Endothelial cell of umbilical vein (primary cell): ENCODE results near the gene DEFB131B. TPM values are rescaled to one million over a fixed set of nuclear protein-coding genes. Genes with fewer than 3 reads are reported as not detected.

ENCODE experiments used
- BruUV-seq: library from RNA; stranded (reverse); fragments of 400-500 nt; replicated peaks from 2 replicates; lab custom pipeline; 2021; lab: Mats Ljungman, UMichigan
- CTCF ChIA-PET: fragments of 300-600, 350-600 bp; sonication (Branson Sonifier 250); formaldehyde crosslinking; loops from one replicate; lab custom pipeline; 2021; ENCODE audit warnings: antibody characterized with exemption, inconsistent platforms; lab: Charles Lee
- POLR2A ChIA-PET: fragments of 300-600, 350-600 bp; sonication (Branson Sonifier 250); formaldehyde crosslinking; loops from one replicate; lab custom pipeline; 2021; ENCODE audit warnings: antibody characterized with exemption, inconsistent platforms; lab: Charles Lee
- DNase-seq: peaks from one replicate; pipeline ENCODE4 v3.0.0-alpha.2; 2011; ENCODE audit warnings: low read depth, low spot score
- FAIRE-seq: peaks from 2 replicates; lab custom pipeline; 2011; peaks lifted over from hg19 to GRCh38; lab: Jason Lieb, UNC
- H2AFZ ChIP-seq: 2 replicates; pipeline ENCODE4 v1.6.0; 2012; ENCODE audit warnings: low read depth, low read length, control low read depth, inconsistent platforms
- H3K27ac ChIP-seq: 2 replicates; pipeline ENCODE4 v1.5.1; 2011; ENCODE audit warnings: low read depth, mild to moderate bottlenecking, control low read depth, low read length, moderate library complexity; ENCODE audit not compliant: insufficient read depth
- H3K27me3 ChIP-seq, 2 experiments: 2 replicates each; pipeline versions ENCODE4 v1.6.0 to v1.6.1; 2011; ENCODE audit warnings: low read length in 2 of 2, mixed read lengths in 1 of 2; ENCODE audit not compliant: control insufficient read depth in 2 of 2, insufficient read depth in 2 of 2
- H3K36me3 ChIP-seq, 2 experiments: 2 replicates in 1 of 2; 3 replicates in 1 of 2; pipeline ENCODE4 v1.5.1; 2011; ENCODE audit warnings: low read length in 2 of 2, mild to moderate bottlenecking in 1 of 2, moderate library complexity in 1 of 2; ENCODE audit not compliant: control insufficient read depth in 2 of 2, insufficient read depth in 2 of 2; ENCODE audit errors: extremely low read depth in 1 of 2
- H3K4me1 ChIP-seq: 3 replicates; pipeline ENCODE4 v1.5.1; 2011; ENCODE audit warnings: mild to moderate bottlenecking, low read length; ENCODE audit not compliant: control insufficient read depth, insufficient read depth; ENCODE audit errors: extremely low read depth
- H3K4me2 ChIP-seq: 2 replicates; pipeline ENCODE4 v1.6.1; 2011; ENCODE audit warnings: low read length, control low read depth, mixed read lengths; ENCODE audit not compliant: insufficient read depth
- H3K4me3 ChIP-seq, 3 experiments: fragments of 200-600 bp in 1 of 3; sonication (generic), shearing (Covaris generic) in 1 of 3; replicated peaks in 1 of 3; 2 replicates each; pipeline ENCODE4 v1.5.1; 2011 to 2016; ENCODE audit warnings: control low read depth in 3 of 3, low read length in 3 of 3, mild to moderate bottlenecking in 2 of 3, inconsistent platforms in 1 of 3, low read depth in 1 of 3, moderate library complexity in 1 of 3; ENCODE audit not compliant: insufficient read depth in 1 of 3
- H3K79me2 ChIP-seq: 2 replicates; pipeline ENCODE4 v1.6.0; 2012; ENCODE audit warnings: low read length, inconsistent platforms; ENCODE audit not compliant: control insufficient read depth, insufficient read depth
- H3K9ac ChIP-seq: replicated peaks from 2 replicates; pipeline ENCODE3; 2011; ENCODE audit warnings: low read length, control low read depth; ENCODE audit not compliant: insufficient read depth; ENCODE audit errors: extremely low read depth
- H3K9me1 ChIP-seq: replicated peaks from 3 replicates; pipeline ENCODE4 v1.6.0; 2011; ENCODE audit warnings: mild to moderate bottlenecking, low read length; ENCODE audit not compliant: control insufficient read depth, insufficient read depth; ENCODE audit errors: extremely low read depth
- H3K9me3 ChIP-seq: replicated peaks from 2 replicates; pipeline ENCODE4 v1.5.1; 2012; ENCODE audit warnings: low read length, inconsistent platforms; ENCODE audit not compliant: control insufficient read depth, insufficient read depth
- H4K20me1 ChIP-seq: replicated peaks from 2 replicates; pipeline ENCODE3; 2011; ENCODE audit warnings: mild to moderate bottlenecking, low read length; ENCODE audit not compliant: control insufficient read depth, insufficient read depth; ENCODE audit errors: extremely low read depth
- EZH2 ChIP-seq: IDR thresholded peaks from 2 replicates; pipeline ENCODE4 v1.6.1; 2012; ENCODE audit warnings: borderline replicate concordance, low read depth, mild to moderate bottlenecking, moderate library complexity, low read length, inconsistent platforms; ENCODE audit not compliant: severe bottlenecking
- FOS ChIP-seq: IDR thresholded peaks from 2 replicates; pipeline ENCODE4 v1.6.1; 2011; ENCODE audit warnings: mild to moderate bottlenecking, low read length, moderate library complexity, borderline replicate concordance; ENCODE audit not compliant: insufficient read depth
- GATA2 ChIP-seq: IDR thresholded peaks from 2 replicates; pipeline ENCODE4 v1.7.0; 2011; ENCODE audit warnings: low read depth, mild to moderate bottlenecking, moderate library complexity, mixed read lengths, low read length; ENCODE audit not compliant: insufficient read length, insufficient read depth
- POLR2A ChIP-seq: IDR thresholded peaks from 2 replicates; pipeline ENCODE4 v1.6.1; 2012; ENCODE audit warnings: low read depth, mild to moderate bottlenecking, control low read depth, low read length
- POLR2AphosphoS5 ChIP-seq: IDR thresholded peaks from 2 replicates; pipeline ENCODE4 v1.6.1; 2012; ENCODE audit warnings: low read depth, mild to moderate bottlenecking, control low read depth, low read length, moderate library complexity; ENCODE audit not compliant: insufficient read depth
- dilution Hi-C: fragments of 300-500 bp; cut with MboI; formaldehyde crosslinking; loops from one replicate; pipeline ENCODE4 v1.15.0; 2019; ENCODE audit warnings: low sequenced_read_pairs; ENCODE audit not compliant: extremely low pct_ligation_motif_present
- intact Hi-C: fragments of 100-400 bp; cut with micrococcal nuclease; formaldehyde crosslinking; loops from one replicate; pipeline ENCODE4 v1.10.0; 2022
- polyA plus RNA-seq, 4 experiments: library from polyadenylated mRNA; depleted of rRNA in 3 of 4; stranded (reverse) in 3 of 4; unstranded in 1 of 4; fragments of >200 nt; gene quantifications; 2 replicates each; pipeline versions ENCODE4 v1.2.1 to v1.2.3, GENCODE V29; 2011 to 2012; ENCODE audit warnings: missing spikeins in 1 of 4
- total RNA-seq: library from RNA; stranded (reverse); gene quantifications from 2 replicates; pipeline ENCODE4 v1.2.3, GENCODE V29; 2021
- TF ChIP-seq, protein P1 (sequence below), 2 donors: IDR thresholded peaks; 1 replicate in 1 of 2; 2 replicates in 1 of 2; pipeline ENCODE4 v1.5.1; 2011; ENCODE audit warnings: low read length in 2 of 2, mild to moderate bottlenecking in 2 of 2, moderate library complexity in 2 of 2, control low read depth in 1 of 2, inconsistent platforms in 1 of 2, low read depth in 1 of 2; ENCODE audit not compliant: insufficient read depth in 1 of 2; ENCODE audit errors: extremely low read depth in 1 of 2

The DEFB131B gene
- total and polyA plus RNA-seq, 2 donors (not counting 3 experiments of a cell fraction or from before 2014, with no cell fraction given), result not detected

DNA sequence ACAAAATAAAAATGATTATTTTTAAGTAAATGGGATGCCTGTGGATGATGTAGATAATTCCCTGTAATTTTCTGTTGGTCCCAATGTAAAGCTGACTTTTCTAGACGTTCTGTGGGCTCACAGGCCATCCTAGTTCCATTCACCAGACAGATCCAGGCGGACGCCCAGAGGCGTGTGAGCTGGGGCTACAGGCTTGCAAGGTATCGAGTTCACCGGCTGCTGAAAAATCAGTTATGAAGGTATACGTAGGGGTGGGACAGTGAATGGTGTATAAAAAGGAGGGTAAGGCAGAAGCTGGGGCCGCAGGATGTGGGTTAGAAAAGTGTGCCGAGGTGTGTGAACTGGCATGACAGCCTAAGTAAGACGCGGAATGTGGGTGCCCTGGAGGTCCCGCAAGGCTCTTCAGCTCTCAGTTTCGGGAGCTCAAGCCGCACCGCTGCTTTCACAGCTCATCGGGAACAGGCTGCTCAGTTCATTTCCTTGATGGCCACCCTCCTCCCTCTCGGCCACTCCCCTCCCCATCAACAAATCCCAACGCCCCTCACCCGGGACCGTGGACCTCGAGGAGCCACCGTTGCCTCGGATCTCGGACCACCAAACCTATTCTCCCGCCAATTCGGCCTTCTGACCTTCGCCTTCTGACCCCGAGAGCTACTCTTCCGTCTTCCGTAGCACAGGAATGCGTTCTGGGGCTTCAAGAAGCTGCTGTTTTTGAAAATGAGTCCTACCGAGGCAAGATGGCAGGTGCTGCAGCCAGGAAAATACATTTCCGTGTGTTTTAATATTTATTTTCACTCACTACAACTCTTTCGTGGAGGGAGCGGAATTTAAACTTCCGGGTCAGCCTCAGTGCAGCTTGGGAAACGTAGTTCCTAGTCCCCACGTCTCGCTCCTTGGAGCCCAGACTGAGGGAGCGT, 49.8 kb downstream of the DEFB131B start, which contains the start of gene XNDC1N:
Gene XNDC1N, minus strand, starts transcription at position 775 of the 917 bp plus-strand sequence. CDS start 5,241 bp downstream, outside the sequence.
- Histone ChIP-seq H2AFZ (peak within 1 kb of the TSS; percentile 96), H3K36me3 (no peaks in the 10 kb centered on the region), H3K27ac (peak within 1 kb of the TSS; percentile 97), H3K9me3 (no peaks in the 10 kb centered on the region), H3K4me2 (peak within 1 kb of the TSS; percentile 75), H3K4me1 (peaks cover 44% of the 10 kb centered on the region), H4K20me1 (no peaks in the 10 kb centered on the region), H3K9ac (peak within 1 kb of the TSS; percentile 97), H3K27me3 (no peaks in the 10 kb centered on the region), H3K9me1 (no peaks in the 10 kb centered on the region), H3K4me3 (peak within 1 kb of the TSS; percentile 63 to 95 (median 78)), H3K79me2 (peaks cover 53% of the 10 kb centered on the region)
- intact Hi-C loops (loop anchor here (1.0 to 2.0 kb wide), 2 partner anchors 9 to 185 kb away; partner anchors contain the start of gene ANAPC15), dilution Hi-C loops (no loop called here)
- TSS peak; percentile 59 for BruUV-seq
- no peak for TF ChIP-seq GATA2
- peak; percentile 57 for TF ChIP-seq POLR2AphosphoS5
- peak; percentile 53 for TF ChIP-seq POLR2A
- no peak for TF ChIP-seq EZH2
- no peak for TF ChIP-seq FOS
- TF ChIP-seq, protein P1, sequence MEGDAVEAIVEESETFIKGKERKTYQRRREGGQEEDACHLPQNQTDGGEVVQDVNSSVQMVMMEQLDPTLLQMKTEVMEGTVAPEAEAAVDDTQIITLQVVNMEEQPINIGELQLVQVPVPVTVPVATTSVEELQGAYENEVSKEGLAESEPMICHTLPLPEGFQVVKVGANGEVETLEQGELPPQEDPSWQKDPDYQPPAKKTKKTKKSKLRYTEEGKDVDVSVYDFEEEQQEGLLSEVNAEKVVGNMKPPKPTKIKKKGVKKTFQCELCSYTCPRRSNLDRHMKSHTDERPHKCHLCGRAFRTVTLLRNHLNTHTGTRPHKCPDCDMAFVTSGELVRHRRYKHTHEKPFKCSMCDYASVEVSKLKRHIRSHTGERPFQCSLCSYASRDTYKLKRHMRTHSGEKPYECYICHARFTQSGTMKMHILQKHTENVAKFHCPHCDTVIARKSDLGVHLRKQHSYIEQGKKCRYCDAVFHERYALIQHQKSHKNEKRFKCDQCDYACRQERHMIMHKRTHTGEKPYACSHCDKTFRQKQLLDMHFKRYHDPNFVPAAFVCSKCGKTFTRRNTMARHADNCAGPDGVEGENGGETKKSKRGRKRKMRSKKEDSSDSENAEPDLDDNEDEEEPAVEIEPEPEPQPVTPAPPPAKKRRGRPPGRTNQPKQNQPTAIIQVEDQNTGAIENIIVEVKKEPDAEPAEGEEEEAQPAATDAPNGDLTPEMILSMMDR (IDR thresholded peaks at IDR 0.05; ENCODE audit: extremely low read depth in 1 of 2, insufficient read depth in 1 of 2, low read depth in 1 of 2, low read length in 2 of 2), result no peak
- ChIA-PET POLR2A (interaction anchor here (0.6 to 2.3 kb wide), 5 partner anchors 10 to 184 kb away, joined by 3 to 17 read pairs (median 3); partner anchors contain the start of gene ANAPC15), CTCF (interaction anchor here (0.7 to 2.1 kb wide), 11 partner anchors 9 to 97 kb away, joined by 3 to 14 read pairs (median 3); no protein-coding TSS in a partner anchor)
- DNase-seq (peak; percentile 96), FAIRE-seq (peak; percentile 97)
